Measurements from ENCODE around the gene CORO2B. TPM values are rescaled to one million over a fixed set of nuclear protein-coding genes. Genes with fewer than 3 reads are reported as not detected.

CORO2B gene
- total RNA-seq, 1 donor from 2014 or later: 16.3 TPM

DNA sequence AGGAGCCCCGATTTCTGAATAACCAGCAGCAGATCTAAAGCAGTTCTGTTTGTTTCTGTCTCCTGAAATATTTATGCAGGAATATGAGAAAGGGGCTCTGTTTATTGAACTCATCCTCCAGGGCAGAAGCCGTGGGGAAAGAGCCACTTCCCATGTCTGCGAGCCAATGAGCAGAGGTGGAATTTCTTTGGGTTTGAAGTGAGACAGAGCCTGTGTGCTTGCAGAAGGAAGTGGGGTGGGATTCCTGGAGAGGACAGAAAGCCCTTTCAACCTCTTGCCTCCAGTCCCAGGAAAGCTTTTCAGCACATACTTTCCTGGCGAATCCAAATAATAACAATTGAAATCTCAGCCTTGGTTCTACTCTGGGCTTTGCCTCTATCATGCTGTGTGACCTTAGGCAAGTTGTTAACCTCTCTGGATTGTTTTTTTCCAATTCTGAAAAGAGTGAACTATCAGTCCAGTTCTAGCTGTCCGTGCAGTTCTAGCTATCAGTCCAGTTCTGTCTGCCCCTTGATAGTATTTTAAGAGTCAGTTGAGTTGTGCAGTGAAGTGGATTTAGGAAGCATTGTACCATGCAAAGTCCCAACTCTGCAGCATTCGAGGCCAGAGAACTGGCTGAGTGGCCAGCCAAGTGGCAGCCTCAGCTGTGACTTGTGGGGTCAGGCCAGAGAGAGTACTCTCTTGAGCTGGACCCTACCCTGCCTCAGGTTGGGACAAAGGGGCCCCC is 15.9 kb downstream of the CORO2B start:
- Mint-ChIP-seq H3K27me3 (ENCODE audit: unreplicated experiment) (peaks cover 6% of the 10 kb centered on the region), H3K4me3 (ENCODE audit: unreplicated experiment) (no peak overlapping the region), H3K27ac (ENCODE audit: unreplicated experiment) (no peak overlapping the region), H3K9me3 (ENCODE audit: unreplicated experiment) (peaks cover 4% of the 10 kb centered on the region), H3K36me3 (ENCODE audit: unreplicated experiment) (no peaks in the 10 kb centered on the region), H3K4me1 (ENCODE audit: low read depth, unreplicated experiment) (peaks cover 50% of the 10 kb centered on the region)
- TF ChIP-seq, protein P1, sequence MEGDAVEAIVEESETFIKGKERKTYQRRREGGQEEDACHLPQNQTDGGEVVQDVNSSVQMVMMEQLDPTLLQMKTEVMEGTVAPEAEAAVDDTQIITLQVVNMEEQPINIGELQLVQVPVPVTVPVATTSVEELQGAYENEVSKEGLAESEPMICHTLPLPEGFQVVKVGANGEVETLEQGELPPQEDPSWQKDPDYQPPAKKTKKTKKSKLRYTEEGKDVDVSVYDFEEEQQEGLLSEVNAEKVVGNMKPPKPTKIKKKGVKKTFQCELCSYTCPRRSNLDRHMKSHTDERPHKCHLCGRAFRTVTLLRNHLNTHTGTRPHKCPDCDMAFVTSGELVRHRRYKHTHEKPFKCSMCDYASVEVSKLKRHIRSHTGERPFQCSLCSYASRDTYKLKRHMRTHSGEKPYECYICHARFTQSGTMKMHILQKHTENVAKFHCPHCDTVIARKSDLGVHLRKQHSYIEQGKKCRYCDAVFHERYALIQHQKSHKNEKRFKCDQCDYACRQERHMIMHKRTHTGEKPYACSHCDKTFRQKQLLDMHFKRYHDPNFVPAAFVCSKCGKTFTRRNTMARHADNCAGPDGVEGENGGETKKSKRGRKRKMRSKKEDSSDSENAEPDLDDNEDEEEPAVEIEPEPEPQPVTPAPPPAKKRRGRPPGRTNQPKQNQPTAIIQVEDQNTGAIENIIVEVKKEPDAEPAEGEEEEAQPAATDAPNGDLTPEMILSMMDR (IDR thresholded peaks at IDR 0.05; ENCODE audit: partially characterized antibody, unreplicated experiment): no peak
- DNase-seq: peak; percentile 1

DNA sequence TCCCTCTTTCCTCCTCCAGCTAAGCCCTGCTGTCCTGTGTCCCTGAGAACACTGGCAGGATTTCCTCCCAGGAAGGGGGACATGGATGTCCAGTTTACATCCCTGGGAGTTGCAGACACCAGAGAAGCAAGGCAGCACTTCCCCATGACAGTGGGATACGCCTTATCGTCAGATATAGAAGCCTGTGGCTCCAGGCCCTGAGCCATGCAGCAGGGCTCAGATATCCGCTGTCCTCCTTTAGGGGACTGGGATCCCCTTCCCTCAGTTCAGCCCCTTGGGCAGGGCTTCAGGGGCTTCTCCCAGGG is 16.4 kb downstream of the CORO2B start:
- TF ChIP-seq, protein P1 (IDR thresholded peaks at IDR 0.05; ENCODE audit: partially characterized antibody, unreplicated experiment): no peak
- peaks cover 7% of the 10 kb centered on the region for H3K27me3 Mint-ChIP-seq (ENCODE audit: unreplicated experiment)
- H3K9me3 Mint-ChIP-seq (ENCODE audit: unreplicated experiment): peaks cover 6% of the 10 kb centered on the region
- DNase-seq: peak; percentile 2
- H3K27ac Mint-ChIP-seq (ENCODE audit: unreplicated experiment): no peak overlapping the region
- no peaks in the 10 kb centered on the region for H3K36me3 Mint-ChIP-seq (ENCODE audit: unreplicated experiment)
- no peak overlapping the region for H3K4me3 Mint-ChIP-seq (ENCODE audit: unreplicated experiment)
- H3K4me1 Mint-ChIP-seq (ENCODE audit: low read depth, unreplicated experiment): peaks cover 55% of the 10 kb centered on the region

DNA sequence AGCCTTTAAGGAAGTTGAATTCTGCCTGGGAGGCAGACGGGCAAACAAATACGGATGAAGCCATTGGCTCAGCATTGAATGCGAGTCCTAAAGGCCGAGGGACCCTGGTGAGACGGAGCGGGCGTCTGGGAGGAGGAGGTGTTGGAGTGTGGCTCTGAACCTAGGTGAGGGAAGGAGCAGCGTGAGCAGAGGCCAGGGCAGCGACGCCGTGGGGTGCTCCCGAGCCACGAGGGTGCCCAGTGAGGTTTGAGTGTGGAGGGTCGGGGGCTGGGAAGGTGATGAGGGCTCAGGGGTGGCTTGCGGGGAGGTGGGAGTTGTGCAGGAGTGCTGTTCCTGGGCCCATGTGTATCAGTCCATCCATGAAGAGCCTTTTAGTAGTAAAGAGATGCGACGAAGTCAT is 17.0 kb downstream of the CORO2B start:
- Mint-ChIP-seq H3K4me3 (ENCODE audit: unreplicated experiment) (no peak overlapping the region), H3K36me3 (ENCODE audit: unreplicated experiment) (no peaks in the 10 kb centered on the region), H3K4me1 (ENCODE audit: low read depth, unreplicated experiment) (peaks cover 57% of the 10 kb centered on the region), H3K9me3 (ENCODE audit: unreplicated experiment) (peaks cover 6% of the 10 kb centered on the region), H3K27ac (ENCODE audit: unreplicated experiment) (no peak overlapping the region), H3K27me3 (ENCODE audit: unreplicated experiment) (peaks cover 8% of the 10 kb centered on the region)
- TF ChIP-seq, protein P1 (IDR thresholded peaks at IDR 0.05; ENCODE audit: partially characterized antibody, unreplicated experiment): no peak
- DNase-seq: peak; percentile 7

DNA sequence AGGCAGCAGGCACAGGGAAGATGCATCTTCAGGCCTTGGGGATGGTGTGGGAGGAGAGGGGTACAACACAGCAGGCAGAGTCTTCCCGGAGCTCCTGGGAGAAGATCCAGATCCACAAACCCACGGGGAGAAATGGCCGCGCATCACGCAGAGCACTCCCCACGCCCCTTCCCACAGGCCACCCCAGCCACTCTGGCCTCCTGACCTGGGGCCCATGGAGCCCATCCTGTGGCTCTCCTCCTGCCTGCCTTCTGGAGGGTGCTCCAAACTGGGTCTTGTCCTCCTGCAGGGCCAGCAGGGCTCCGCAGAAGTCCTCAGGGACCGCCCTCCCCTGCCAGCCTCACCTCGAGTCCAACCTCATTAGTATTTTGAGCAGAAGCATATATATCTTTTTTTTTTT is 17.9 kb downstream of the CORO2B start:
- Mint-ChIP-seq H3K4me3 (ENCODE audit: unreplicated experiment) (no peak overlapping the region), H3K4me1 (ENCODE audit: low read depth, unreplicated experiment) (peaks cover 59% of the 10 kb centered on the region), H3K27ac (ENCODE audit: unreplicated experiment) (no peak overlapping the region), H3K36me3 (ENCODE audit: unreplicated experiment) (no peaks in the 10 kb centered on the region), H3K27me3 (ENCODE audit: unreplicated experiment) (peaks cover 10% of the 10 kb centered on the region), H3K9me3 (ENCODE audit: unreplicated experiment) (peaks cover 6% of the 10 kb centered on the region)
- TF ChIP-seq, protein P1 (IDR thresholded peaks at IDR 0.05; ENCODE audit: partially characterized antibody, unreplicated experiment): no peak
- DNase-seq: no peak

DNA sequence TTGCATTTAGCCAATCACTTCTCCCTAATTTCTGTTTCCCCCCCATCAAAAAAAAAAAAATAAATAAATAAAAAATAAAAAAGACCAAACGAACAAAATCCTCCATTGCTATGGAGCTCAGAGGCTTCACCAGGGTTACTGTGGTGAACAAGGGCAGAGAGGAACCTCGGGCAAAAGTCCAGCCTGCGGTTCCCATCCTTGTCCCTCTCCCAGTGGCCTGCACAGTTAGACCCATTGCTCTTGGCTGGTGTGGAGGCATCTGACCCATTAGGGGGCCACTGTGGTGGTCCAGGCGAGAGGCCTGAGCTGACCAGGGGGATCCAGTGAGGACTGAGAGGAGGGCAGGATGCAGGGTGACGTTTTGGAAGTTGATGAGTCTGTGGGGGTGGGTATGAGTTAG is 18.8 kb downstream of the CORO2B start:
- no peak overlapping the region for H3K27ac Mint-ChIP-seq (ENCODE audit: unreplicated experiment)
- DNase-seq: no peak
- H3K36me3 Mint-ChIP-seq (ENCODE audit: unreplicated experiment): peaks cover 4% of the 10 kb centered on the region
- H3K4me3 Mint-ChIP-seq (ENCODE audit: unreplicated experiment): peak overlapping the region; percentile 45
- peaks cover 64% of the 10 kb centered on the region for H3K4me1 Mint-ChIP-seq (ENCODE audit: low read depth, unreplicated experiment)
- H3K27me3 Mint-ChIP-seq (ENCODE audit: unreplicated experiment): peaks cover 10% of the 10 kb centered on the region
- H3K9me3 Mint-ChIP-seq (ENCODE audit: unreplicated experiment): peaks cover 8% of the 10 kb centered on the region
- TF ChIP-seq, protein P1 (IDR thresholded peaks at IDR 0.05; ENCODE audit: partially characterized antibody, unreplicated experiment): no peak
